ENCODE results near the gene AAGAB.

AAGAB gene

GRCh38 chr15:67207555-67208207 lies 46.8 kb downstream of the AAGAB start:
- DNase-seq, result no peak

GRCh38 chr15:67202991-67203390 lies 51.5 kb downstream of the AAGAB start:
- DNase-seq, result no peak

GRCh38 chr15:67202091-67202490 lies 52.4 kb downstream of the AAGAB start:
- DNase-seq, result no peak

- DNase-seq, result no peak
These were observed 53.3 kb downstream of the AAGAB start for GRCh38 chr15:67201136-67201535.

GRCh38 chr15:67199881-67200763 lies 54.3 kb downstream of the AAGAB start:
- no peak for DNase-seq

- no peak for DNase-seq
These were observed 55.1 kb downstream of the AAGAB start for GRCh38 chr15:67199391-67199790.

- DNase-seq, result no peak
These were observed 56.2 kb downstream of the AAGAB start for GRCh38 chr15:67198157-67198754.

- no peak for DNase-seq
These were observed 57.1 kb downstream of the AAGAB start for GRCh38 chr15:67197364-67197695.

- no peak for DNase-seq
These were observed 57.6 kb downstream of the AAGAB start for GRCh38 chr15:67196672-67197363.

- DNase-seq, result no peak
These were observed 58.2 kb downstream of the AAGAB start for GRCh38 chr15:67196222-67196621.

- no peak for DNase-seq
These were observed 59.2 kb downstream of the AAGAB start for GRCh38 chr15:67195305-67195704.

- DNase-seq, result no peak
These were observed 60.0 kb downstream of the AAGAB start for GRCh38 chr15:67194171-67195114.

GRCh38 chr15:67193223-67193990 lies 61.1 kb downstream of the AAGAB start:
- DNase-seq, result no peak

- no peak for DNase-seq
These were observed 62.2 kb downstream of the AAGAB start for GRCh38 chr15:67192185-67192820.

GRCh38 chr15:67190813-67191212 lies 63.6 kb downstream of the AAGAB start:
- DNase-seq, result no peak

- no peak for DNase-seq
These were observed 64.1 kb downstream of the AAGAB start for GRCh38 chr15:67190326-67190725.

GRCh38 chr15:67189326-67190051 lies 65.0 kb downstream of the AAGAB start:
- no peak for DNase-seq

GRCh38 chr15:67188551-67189218 lies 65.8 kb downstream of the AAGAB start:
- no peak for DNase-seq

- DNase-seq, result no peak
These were observed 67.1 kb downstream of the AAGAB start for GRCh38 chr15:67187351-67187854.
